Sigmoid colon (tissue), 7 donors: ENCODE data around the gene SENP2. TPM values are rescaled to one million over a fixed set of nuclear protein-coding genes. Genes with fewer than 3 reads are reported as not detected.

Experiments
- DNase-seq: peaks from one replicate; pipeline ENCODE4 v3.0.0-alpha.2; 2019
- H3K27ac ChIP-seq, 4 donors: fragments of 200-600 bp; sonication (generic); one replicate each; pipeline ENCODE4 v1.5.1; 2016 to 2019; ENCODE audit warnings: mild to moderate bottlenecking in 1 of 4
- H3K27me3 ChIP-seq, 3 donors: fragments of 200-600 bp; sonication (generic); one replicate each; pipeline ENCODE4 v1.5.1; 2019; ENCODE audit warnings: mild to moderate bottlenecking in 1 of 3
- H3K36me3 ChIP-seq, 4 donors: fragments of 200-600 bp; sonication (generic); one replicate each; pipeline ENCODE4 v1.5.1; 2016 to 2019
- H3K4me1 ChIP-seq, 4 donors: fragments of 200-600 bp; sonication (generic); one replicate each; pipeline ENCODE4 v1.5.1; 2017 to 2019
- H3K4me3 ChIP-seq, 4 donors: fragments of 200-600 bp; sonication (generic); one replicate each; pipeline ENCODE4 v1.5.1; 2017 to 2019; ENCODE audit warnings: mild to moderate bottlenecking in 2 of 4, moderate library complexity in 1 of 4
- H3K9me3 ChIP-seq, 4 donors: fragments of 200-600 bp in 3 of 4; sonication (generic) in 3 of 4; one replicate each; pipeline versions ENCODE4 v1.5.1 to v1.6.1; 2013 to 2019
- EP300 ChIP-seq, 4 donors: sonication (generic); formaldehyde crosslinking; IDR thresholded peaks; one replicate each; pipeline ENCODE4 v1.6.1; 2017; ENCODE audit warnings: antibody characterized with exemption in 4 of 4
- POLR2A ChIP-seq, 2 donors: fragments of 450-650 bp; IDR thresholded peaks; one replicate each; pipeline ENCODE4 v1.6.1; 2016; ENCODE audit warnings: antibody characterized with exemption in 2 of 2, mild to moderate bottlenecking in 2 of 2, moderate library complexity in 2 of 2
- POLR2AphosphoS5 ChIP-seq, 4 donors: sonication (generic); formaldehyde crosslinking; IDR thresholded peaks; one replicate each; pipeline ENCODE4 v1.6.1; 2017; ENCODE audit warnings: antibody characterized with exemption in 4 of 4
- WGBS, 2 donors: extraction: QIAGEN DNeasy Blood & Tissue Kit; methylation state at CpG; one replicate each; pipeline ENCODE4 v1.1.7; 2013; 5-methylcytosine and 5-hydroxymethylcytosine counted together
- intact Hi-C: fragments of 100-400 bp; cut with DNase I; formaldehyde crosslinking; loops from one replicate; pipeline ENCODE4 v1.15.1; 2023
- polyA plus RNA-seq, 3 donors: library from polyadenylated mRNA; stranded (reverse); fragments of 200-250 nt; gene quantifications; one replicate each; pipeline ENCODE4 v1.2.3, GENCODE V29; 2013
- small RNA-seq, 3 donors: library from RNA; depleted of rRNA; stranded (forward); fragments of <200 nt; gene quantifications; one replicate each; pipeline ENCODE3, GENCODE V24; 2016
- total RNA-seq, 4 donors: library from RNA; depleted of rRNA; stranded (reverse); fragments of >200 nt; gene quantifications; one replicate each; pipeline ENCODE4 v1.1.0, GENCODE V29; 2016
- TF ChIP-seq, protein P1 (sequence below), 4 experiments: fragments of 450-650 bp in 3 of 4; fragments of 200-600 bp in 1 of 4; IDR thresholded peaks; one replicate each; pipeline ENCODE4 v1.5.1; 2016 to 2019; ENCODE audit warnings: antibody characterized with exemption in 4 of 4, mild to moderate bottlenecking in 3 of 4, moderate library complexity in 2 of 4
- donor health status: healthy with polysubstance abuse.
- donor health status: Bipolar disorder and iron deficiency.
- donor health status: healthy.

SENP2 gene
- total and polyA plus RNA-seq, 7 donors: 9.0 to 28.5 (median 24.8) TPM

DNA sequence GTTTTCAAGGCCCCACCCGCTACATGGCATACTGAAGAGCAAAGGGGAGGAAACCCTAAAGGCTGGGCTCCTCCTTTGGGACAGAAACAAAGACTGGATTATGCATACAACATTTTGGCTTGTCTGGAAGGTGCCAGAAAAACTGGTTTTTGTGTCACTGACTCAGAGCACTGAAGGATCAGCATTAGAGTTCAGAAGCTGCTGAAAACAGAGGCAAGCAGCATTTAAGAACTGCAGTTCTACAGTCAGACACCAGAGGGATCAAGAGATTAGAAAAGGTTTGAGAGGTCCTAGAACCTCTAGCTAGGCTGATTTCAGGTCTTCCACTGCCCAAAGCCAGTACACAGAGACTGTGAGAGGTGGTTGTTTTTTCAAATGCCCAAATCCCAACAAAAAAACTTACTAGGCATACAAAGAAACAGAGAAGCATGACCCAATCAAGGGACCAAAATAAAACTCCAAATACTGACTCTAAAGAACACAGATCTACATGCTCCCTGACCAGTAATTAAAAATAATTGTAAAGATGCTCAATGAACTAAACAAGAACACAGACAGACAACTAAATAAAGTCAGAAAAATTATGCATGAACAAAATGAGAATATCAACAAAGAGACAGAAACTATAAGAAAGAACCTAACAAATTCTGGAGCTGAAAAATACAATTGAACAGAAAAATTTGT, 91.2 kb downstream of the SENP2 start:
- no peaks in the 10 kb centered on the region for H3K9me3 ChIP-seq
- 95 to 98% methylated on average over 1 of the region's 1 CpG for WGBS, 2 donors
- TF ChIP-seq EP300 (IDR thresholded peaks at IDR 0.05): no peak
- TF ChIP-seq, protein P1, sequence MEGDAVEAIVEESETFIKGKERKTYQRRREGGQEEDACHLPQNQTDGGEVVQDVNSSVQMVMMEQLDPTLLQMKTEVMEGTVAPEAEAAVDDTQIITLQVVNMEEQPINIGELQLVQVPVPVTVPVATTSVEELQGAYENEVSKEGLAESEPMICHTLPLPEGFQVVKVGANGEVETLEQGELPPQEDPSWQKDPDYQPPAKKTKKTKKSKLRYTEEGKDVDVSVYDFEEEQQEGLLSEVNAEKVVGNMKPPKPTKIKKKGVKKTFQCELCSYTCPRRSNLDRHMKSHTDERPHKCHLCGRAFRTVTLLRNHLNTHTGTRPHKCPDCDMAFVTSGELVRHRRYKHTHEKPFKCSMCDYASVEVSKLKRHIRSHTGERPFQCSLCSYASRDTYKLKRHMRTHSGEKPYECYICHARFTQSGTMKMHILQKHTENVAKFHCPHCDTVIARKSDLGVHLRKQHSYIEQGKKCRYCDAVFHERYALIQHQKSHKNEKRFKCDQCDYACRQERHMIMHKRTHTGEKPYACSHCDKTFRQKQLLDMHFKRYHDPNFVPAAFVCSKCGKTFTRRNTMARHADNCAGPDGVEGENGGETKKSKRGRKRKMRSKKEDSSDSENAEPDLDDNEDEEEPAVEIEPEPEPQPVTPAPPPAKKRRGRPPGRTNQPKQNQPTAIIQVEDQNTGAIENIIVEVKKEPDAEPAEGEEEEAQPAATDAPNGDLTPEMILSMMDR (IDR thresholded peaks at IDR 0.05): peak in 2 of 4 experiments; percentile 26 to 40
- no peak for DNase-seq
- intact Hi-C loops: no loop called here
- no peaks in the 10 kb centered on the region for H3K4me1 ChIP-seq
- no peaks in the 10 kb centered on the region for H3K36me3 ChIP-seq
- H3K27me3 ChIP-seq: no peaks in the 10 kb centered on the region
- H3K27ac ChIP-seq: no peak overlapping the region
- no peak overlapping the region for H3K4me3 ChIP-seq

DNA sequence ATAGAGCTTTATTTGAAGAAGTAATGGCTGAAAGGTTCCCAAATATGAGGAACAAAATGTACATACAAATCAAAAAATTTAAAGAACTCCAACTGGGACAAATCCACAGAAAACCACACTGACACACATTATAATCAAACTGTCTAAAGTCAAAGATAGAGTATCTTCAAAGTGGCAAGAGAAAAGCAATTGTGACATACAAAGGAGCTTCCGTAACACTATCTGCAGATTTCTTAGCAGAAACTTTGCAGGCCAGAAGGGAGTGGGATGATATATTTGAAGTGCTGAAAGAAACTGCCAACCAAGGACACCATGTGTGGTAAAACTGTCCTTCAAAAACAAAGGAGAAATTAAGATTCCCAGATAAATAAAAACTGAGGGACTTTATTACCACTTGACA, 91.9 kb downstream of the SENP2 start:
- DNase-seq: no peak
- Histone ChIP-seq H3K4me1 (no peaks in the 10 kb centered on the region), H3K27ac (no peak overlapping the region), H3K4me3 (no peak overlapping the region), H3K27me3 (no peaks in the 10 kb centered on the region), H3K36me3 (no peaks in the 10 kb centered on the region), H3K9me3 (no peaks in the 10 kb centered on the region)
- intact Hi-C loops: no loop called here
- WGBS, 2 donors: 96 to 97% methylated on average over 1 of the region's 1 CpG
- TF ChIP-seq, protein P1 (IDR thresholded peaks at IDR 0.05): no peak
- TF ChIP-seq EP300 (IDR thresholded peaks at IDR 0.05) (no peak), POLR2AphosphoS5 (IDR thresholded peaks at IDR 0.05) (no peak), POLR2A (IDR thresholded peaks at IDR 0.05) (no peak)

DNA sequence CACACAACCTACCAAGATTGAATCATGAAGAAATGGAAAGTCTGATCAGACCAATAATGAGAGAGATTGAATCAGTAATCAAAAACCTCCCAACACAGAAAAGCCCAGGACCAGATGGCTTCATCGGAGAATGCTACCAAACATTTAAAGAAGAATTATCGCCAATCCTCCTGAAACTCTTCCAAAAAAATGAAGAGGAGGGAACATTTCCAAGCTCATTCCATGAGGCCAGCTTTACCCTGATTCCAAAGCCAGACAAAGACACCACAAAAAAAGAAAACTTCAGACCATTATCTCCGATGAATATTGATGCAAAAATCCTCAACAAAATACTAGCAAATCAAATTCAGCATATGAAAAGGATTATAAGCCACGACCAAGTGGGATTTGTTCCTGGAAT, 94.1 kb downstream of the SENP2 start:
- Histone ChIP-seq H3K27me3 (no peaks in the 10 kb centered on the region), H3K36me3 (no peaks in the 10 kb centered on the region), H3K4me1 (no peaks in the 10 kb centered on the region), H3K27ac (no peak overlapping the region), H3K4me3 (no peak overlapping the region), H3K9me3 (no peaks in the 10 kb centered on the region)
- whole genome bisulfite sequencing, 2 donors: 75 to 86% methylated on average over 4 of the region's 4 CpGs
- intact Hi-C loops: no loop called here
- no peak for DNase-seq
- TF ChIP-seq POLR2AphosphoS5 (IDR thresholded peaks at IDR 0.05) (no peak), POLR2A (IDR thresholded peaks at IDR 0.05) (no peak), EP300 (IDR thresholded peaks at IDR 0.05) (no peak)
- TF ChIP-seq, protein P1 (IDR thresholded peaks at IDR 0.05): no peak

Small RNA genes within 50 kb of the gene (small RNA-seq; reads per million reads assigned to genes)
- 0 reads per million in 3 donors for gene AC133473.1

Other genes with a start within 250 kb of the SENP2 start
- gene MAP3K13, start 223.2 kb upstream of the SENP2 start, total RNA-seq: 10 to 100 TPM; 24.5 to 26.9 (median 25.9) TPM
- 10 to 100 TPM; 21.7 to 64.7 (median 53.5) TPM for gene MAP3K13, start 223.2 kb upstream of the SENP2 start, polyA plus RNA-seq
- gene TMEM41A, start 87.3 kb upstream of the SENP2 start, total RNA-seq: 1 to 10 TPM; 8.2 to 10.0 (median 9.1) TPM
- gene TMEM41A, start 87.3 kb upstream of the SENP2 start, polyA plus RNA-seq: 10 to 100 TPM in 1 of 3 donors, 1 to 10 TPM in 2; 3.0 to 10.4 (median 3.7) TPM
- under 1 TPM in 2 of 4 donors, not detected in 2; 0.14 to 0.36 TPM for gene LIPH, start 33.7 kb upstream of the SENP2 start, total RNA-seq
- 10 to 100 TPM; 16.2 to 37.1 (median 34.7) TPM for gene LIPH, start 33.7 kb upstream of the SENP2 start, polyA plus RNA-seq
- 10 to 100 TPM in 1 of 4 donors, 1 to 10 TPM in 3; 6.3 to 14.7 (median 7.1) TPM for gene IGF2BP2, start 238.7 kb downstream of the SENP2 start, total RNA-seq
- gene IGF2BP2, start 238.7 kb downstream of the SENP2 start, polyA plus RNA-seq: 10 to 100 TPM; 18.6 to 20.7 (median 19.0) TPM